ENCODE results near the gene CHIC1.
"Not testable (repeated sequence)": the region's sequence is repeated elsewhere in the genome, so short reads cannot be mapped to it uniquely, and the experiment has no call there.

Gene CHIC1

GRCh38 chrX:73562984-73563737 is at the start of gene CHIC1:
Gene CHIC1, plus strand, starts transcription at chrX:73563197. Its CDS starts 88 bp downstream, at chrX:73563285.
- DNase-seq (ENCODE audit: low spot score): peak; percentile 73

- not testable (repeated sequence) for DNase-seq (ENCODE audit: low spot score)
Observed at GRCh38 chrX:73522823-73523222, 40.2 kb upstream of the CHIC1 start.

GRCh38 chrX:73524906-73525305 is 38.1 kb upstream of the CHIC1 start:
- no peak for DNase-seq (ENCODE audit: low spot score)

- DNase-seq (ENCODE audit: low spot score): no peak
Observed at GRCh38 chrX:73525928-73526690, 36.9 kb upstream of the CHIC1 start.

GRCh38 chrX:73531655-73532054 is 31.3 kb upstream of the CHIC1 start:
- not testable (repeated sequence) for DNase-seq (ENCODE audit: low spot score)

- DNase-seq (ENCODE audit: low spot score): no peak
Observed at GRCh38 chrX:73556159-73556558, 6.8 kb upstream of the CHIC1 start.

- no peak for DNase-seq (ENCODE audit: low spot score)
Observed at GRCh38 chrX:73561801-73562200, 1.2 kb upstream of the CHIC1 start.

GRCh38 chrX:73562458-73562857 is 539 bp upstream of the CHIC1 start:
- no peak for DNase-seq (ENCODE audit: low spot score)

GRCh38 chrX:73563738-73564068 is 706 bp downstream of the CHIC1 start:
- DNase-seq (ENCODE audit: low spot score): peak; percentile 9

GRCh38 chrX:73577361-73577760 is 14.4 kb downstream of the CHIC1 start:
- no peak for DNase-seq (ENCODE audit: low spot score)

- DNase-seq (ENCODE audit: low spot score): no peak
Observed at GRCh38 chrX:73581002-73581628, 18.1 kb downstream of the CHIC1 start.

GRCh38 chrX:73597758-73598157 is 34.8 kb downstream of the CHIC1 start:
- DNase-seq (ENCODE audit: low spot score): not testable (repeated sequence)

GRCh38 chrX:73615022-73615421 is 52.0 kb downstream of the CHIC1 start:
- DNase-seq (ENCODE audit: low spot score): no peak

GRCh38 chrX:73641669-73642068 is 78.7 kb downstream of the CHIC1 start:
- DNase-seq (ENCODE audit: low spot score): not testable (repeated sequence)

GRCh38 chrX:73647212-73647611 is 84.2 kb downstream of the CHIC1 start:
- no peak for DNase-seq (ENCODE audit: low spot score)

GRCh38 chrX:73647632-73648322 is 84.8 kb downstream of the CHIC1 start:
- DNase-seq (ENCODE audit: low spot score): no peak

GRCh38 chrX:73661322-73661721 is 98.3 kb downstream of the CHIC1 start:
- not testable (repeated sequence) for DNase-seq (ENCODE audit: low spot score)

GRCh38 chrX:73668779-73669178 is 105.8 kb downstream of the CHIC1 start:
- no peak for DNase-seq (ENCODE audit: low spot score)

GRCh38 chrX:73681408-73681807 is 118.4 kb downstream of the CHIC1 start:
- DNase-seq (ENCODE audit: low spot score): no peak

GRCh38 chrX:73683236-73683859 is 120.4 kb downstream of the CHIC1 start:
- no peak for DNase-seq (ENCODE audit: low spot score)

GRCh38 chrX:73707014-73707413 is 144.0 kb downstream of the CHIC1 start:
- not testable (repeated sequence) for DNase-seq (ENCODE audit: low spot score)

- no peak for DNase-seq (ENCODE audit: low spot score)
Observed at GRCh38 chrX:73728602-73729001, 165.6 kb downstream of the CHIC1 start.
